ENCODE results near the gene TATDN2. TPM values are rescaled to one million over a fixed set of nuclear protein-coding genes. Genes with fewer than 3 reads are reported as not detected.

The TATDN2 gene
- polyA plus RNA-seq, 1 of the 3 experiments (the other 2 are of a cell fraction) = 14.7 TPM

- H3K9me3 ChIP-seq = no peaks in the 10 kb centered on the region
- H2AFZ ChIP-seq (ENCODE audit: low read depth) = no peak overlapping the region
- no peak for DNase-seq
- no peaks in the 10 kb centered on the region for H3K36me3 ChIP-seq (replicated peaks in 1 of 2; ENCODE audit: control insufficient read depth in 1 of 2, insufficient read depth in 2 of 2, low read length in 1 of 2)
- H3K4me1 ChIP-seq (ENCODE audit: control insufficient read depth in 1 of 2, insufficient read depth in 2 of 2, low read depth in 1 of 2, low read length in 1 of 2) = no peaks in the 10 kb centered on the region
- no peak overlapping the region for H3K9ac ChIP-seq
- CTCF ChIA-PET = interaction anchor here (1.7 to 4.2 kb wide), 3 partner anchors 15 to 410 kb away, joined by 7 to 16 read pairs (median 16); no protein-coding TSS in a partner anchor
- WGBS (ENCODE audit: low lambda C conversion rate) = 70% methylated on average over 23 of the region's 31 CpGs
- H3K79me2 ChIP-seq (ENCODE audit: insufficient read depth) = no peaks in the 10 kb centered on the region
- TF ChIP-seq RCOR1 (IDR thresholded peaks at IDR 0.05; ENCODE audit: low read length) (no peak), FOXJ3 (CRISPR knock-in tag; IDR thresholded peaks at IDR 0.05) (no peak), FOSL2 (IDR thresholded peaks at IDR 0.05; ENCODE audit: borderline replicate concordance, low read depth) (no peak), TAF1 (IDR thresholded peaks at IDR 0.05; ENCODE audit: borderline replicate concordance, low read depth, low read length) (no peak), POLR2AphosphoS5 (IDR thresholded peaks at IDR 0.05; ENCODE audit: low read depth, low read length) (no peak), RAD21 (IDR thresholded peaks at IDR 0.05; ENCODE audit: low read length) (no peak), CHD2 (IDR thresholded peaks at IDR 0.05; ENCODE audit: low read length, partially characterized antibody) (no peak)
- H3K4me2 ChIP-seq = no peak overlapping the region
- H3F3A ChIP-seq (replicated peaks; ENCODE audit: insufficient read depth) = no peaks in the 10 kb centered on the region
- no peak overlapping the region for H3K4me3 ChIP-seq (ENCODE audit: low read depth in 2 of 2, low read length in 1 of 2)
- H3K9me2 ChIP-seq = no peaks in the 10 kb centered on the region
- POLR2A ChIA-PET = no interaction called here
- no peak overlapping the region for H3K27ac ChIP-seq (ENCODE audit: low read depth in 2 of 2, low read length in 1 of 2)
- H3K27me3 ChIP-seq (ENCODE audit: insufficient read depth) = peaks cover 50% of the 10 kb centered on the region; the same call in 1 of the 2 replicates
- H4K20me1 ChIP-seq (ENCODE audit: insufficient read depth) = no peaks in the 10 kb centered on the region
These were observed 80.3 kb downstream of the TATDN2 start for GRCh38 chr3:10328460-10329071.

GRCh38 chr3:10329495-10330015 lies 81.3 kb downstream of the TATDN2 start:
- Histone ChIP-seq H3K36me3 (replicated peaks in 1 of 2; ENCODE audit: control insufficient read depth in 1 of 2, insufficient read depth in 2 of 2, low read length in 1 of 2) (no peaks in the 10 kb centered on the region), H3K79me2 (ENCODE audit: insufficient read depth) (no peaks in the 10 kb centered on the region), H2AFZ (ENCODE audit: low read depth) (no peak overlapping the region), H3K9me2 (no peaks in the 10 kb centered on the region), H3K4me1 (ENCODE audit: control insufficient read depth in 1 of 2, insufficient read depth in 2 of 2, low read depth in 1 of 2, low read length in 1 of 2) (no peaks in the 10 kb centered on the region), H4K20me1 (ENCODE audit: insufficient read depth) (no peaks in the 10 kb centered on the region), H3K4me2 (no peak overlapping the region), H3K4me3 (ENCODE audit: low read depth in 2 of 2, low read length in 1 of 2) (no peak overlapping the region), H3F3A (replicated peaks; ENCODE audit: insufficient read depth) (no peaks in the 10 kb centered on the region), H3K9me3 (no peaks in the 10 kb centered on the region), H3K27ac (ENCODE audit: low read depth in 2 of 2, low read length in 1 of 2) (no peak overlapping the region), H3K27me3 (ENCODE audit: insufficient read depth) (peaks cover 57% of the 10 kb centered on the region; the same call in 1 of the 2 replicates), H3K9ac (no peak overlapping the region)
- ChIA-PET CTCF (interaction anchor here (1.0 to 4.2 kb wide), 3 partner anchors 14 to 409 kb away, joined by 3 to 16 read pairs (median 16); no protein-coding TSS in a partner anchor), POLR2A (no interaction called here)
- 38% methylated on average over 9 of the region's 14 CpGs for WGBS (ENCODE audit: low lambda C conversion rate)
- no peak for TF ChIP-seq EZH2phosphoT487 (IDR thresholded peaks at IDR 0.05; ENCODE audit: borderline replicate concordance, low read depth)
- no peak for TF ChIP-seq NRF1 (IDR thresholded peaks at IDR 0.05; ENCODE audit: low read depth, low read length)
- TF ChIP-seq FOXJ3 (CRISPR knock-in tag; IDR thresholded peaks at IDR 0.05) = no peak
- TF ChIP-seq RAD21 (IDR thresholded peaks at IDR 0.05; ENCODE audit: low read length) = no peak
- no peak for TF ChIP-seq ZBTB33 (IDR thresholded peaks at IDR 0.05; ENCODE audit: borderline replicate concordance, low read depth)
- no peak for TF ChIP-seq USF1 (IDR thresholded peaks at IDR 0.05; ENCODE audit: borderline replicate concordance, low read depth)
- TF ChIP-seq PBX3 (IDR thresholded peaks at IDR 0.05) = no peak
- no peak for TF ChIP-seq RFX5 (IDR thresholded peaks at IDR 0.05; ENCODE audit: low read length)
- DNase-seq = no peak

All from SK-N-SH (cell line).